Endothelial cell of umbilical vein (primary cell): ENCODE results near the gene TRAF3IP1. TPM values are rescaled to one million over a fixed set of nuclear protein-coding genes. Genes with fewer than 3 reads are reported as not detected.

Experiments
- BruUV-seq: library from RNA; stranded (reverse); fragments of 400-500 nt; replicated peaks from 2 replicates; lab custom pipeline; 2021; lab: Mats Ljungman, UMichigan
- CTCF ChIA-PET: fragments of 300-600, 350-600 bp; sonication (Branson Sonifier 250); formaldehyde crosslinking; loops from one replicate; lab custom pipeline; 2021; ENCODE audit warnings: antibody characterized with exemption, inconsistent platforms; lab: Charles Lee
- POLR2A ChIA-PET: fragments of 300-600, 350-600 bp; sonication (Branson Sonifier 250); formaldehyde crosslinking; loops from one replicate; lab custom pipeline; 2021; ENCODE audit warnings: antibody characterized with exemption, inconsistent platforms; lab: Charles Lee
- DNase-seq: peaks from one replicate; pipeline ENCODE4 v3.0.0-alpha.2; 2011; ENCODE audit warnings: low read depth, low spot score
- FAIRE-seq: peaks from 2 replicates; lab custom pipeline; 2011; peaks lifted over from hg19 to GRCh38; lab: Jason Lieb, UNC
- H2AFZ ChIP-seq: 2 replicates; pipeline ENCODE4 v1.6.0; 2012; ENCODE audit warnings: low read depth, low read length, control low read depth, inconsistent platforms
- H3K27ac ChIP-seq: 2 replicates; pipeline ENCODE4 v1.5.1; 2011; ENCODE audit warnings: low read depth, mild to moderate bottlenecking, control low read depth, low read length, moderate library complexity; ENCODE audit not compliant: insufficient read depth
- H3K27me3 ChIP-seq, 2 experiments: 2 replicates each; pipeline versions ENCODE4 v1.6.0 to v1.6.1; 2011; ENCODE audit warnings: low read length in 2 of 2, mixed read lengths in 1 of 2; ENCODE audit not compliant: control insufficient read depth in 2 of 2, insufficient read depth in 2 of 2
- H3K36me3 ChIP-seq, 2 experiments: 2 replicates in 1 of 2; 3 replicates in 1 of 2; pipeline ENCODE4 v1.5.1; 2011; ENCODE audit warnings: low read length in 2 of 2, mild to moderate bottlenecking in 1 of 2, moderate library complexity in 1 of 2; ENCODE audit not compliant: control insufficient read depth in 2 of 2, insufficient read depth in 2 of 2; ENCODE audit errors: extremely low read depth in 1 of 2
- H3K4me1 ChIP-seq: 3 replicates; pipeline ENCODE4 v1.5.1; 2011; ENCODE audit warnings: mild to moderate bottlenecking, low read length; ENCODE audit not compliant: control insufficient read depth, insufficient read depth; ENCODE audit errors: extremely low read depth
- H3K4me2 ChIP-seq: 2 replicates; pipeline ENCODE4 v1.6.1; 2011; ENCODE audit warnings: low read length, control low read depth, mixed read lengths; ENCODE audit not compliant: insufficient read depth
- H3K4me3 ChIP-seq, 3 experiments: fragments of 200-600 bp in 1 of 3; sonication (generic), shearing (Covaris generic) in 1 of 3; replicated peaks in 1 of 3; 2 replicates each; pipeline ENCODE4 v1.5.1; 2011 to 2016; ENCODE audit warnings: control low read depth in 3 of 3, low read length in 3 of 3, mild to moderate bottlenecking in 2 of 3, inconsistent platforms in 1 of 3, low read depth in 1 of 3, moderate library complexity in 1 of 3; ENCODE audit not compliant: insufficient read depth in 1 of 3
- H3K79me2 ChIP-seq: 2 replicates; pipeline ENCODE4 v1.6.0; 2012; ENCODE audit warnings: low read length, inconsistent platforms; ENCODE audit not compliant: control insufficient read depth, insufficient read depth
- H3K9ac ChIP-seq: replicated peaks from 2 replicates; pipeline ENCODE3; 2011; ENCODE audit warnings: low read length, control low read depth; ENCODE audit not compliant: insufficient read depth; ENCODE audit errors: extremely low read depth
- H3K9me1 ChIP-seq: replicated peaks from 3 replicates; pipeline ENCODE4 v1.6.0; 2011; ENCODE audit warnings: mild to moderate bottlenecking, low read length; ENCODE audit not compliant: control insufficient read depth, insufficient read depth; ENCODE audit errors: extremely low read depth
- H3K9me3 ChIP-seq: replicated peaks from 2 replicates; pipeline ENCODE4 v1.5.1; 2012; ENCODE audit warnings: low read length, inconsistent platforms; ENCODE audit not compliant: control insufficient read depth, insufficient read depth
- H4K20me1 ChIP-seq: replicated peaks from 2 replicates; pipeline ENCODE3; 2011; ENCODE audit warnings: mild to moderate bottlenecking, low read length; ENCODE audit not compliant: control insufficient read depth, insufficient read depth; ENCODE audit errors: extremely low read depth
- CTCF ChIP-seq, 2 donors: IDR thresholded peaks; 1 replicate in 1 of 2; 2 replicates in 1 of 2; pipeline ENCODE4 v1.5.1; 2011; ENCODE audit warnings: low read length in 2 of 2, mild to moderate bottlenecking in 2 of 2, moderate library complexity in 2 of 2, control low read depth in 1 of 2, inconsistent platforms in 1 of 2, low read depth in 1 of 2; ENCODE audit not compliant: insufficient read depth in 1 of 2; ENCODE audit errors: extremely low read depth in 1 of 2
- EZH2 ChIP-seq: IDR thresholded peaks from 2 replicates; pipeline ENCODE4 v1.6.1; 2012; ENCODE audit warnings: borderline replicate concordance, low read depth, mild to moderate bottlenecking, moderate library complexity, low read length, inconsistent platforms; ENCODE audit not compliant: severe bottlenecking
- FOS ChIP-seq: IDR thresholded peaks from 2 replicates; pipeline ENCODE4 v1.6.1; 2011; ENCODE audit warnings: mild to moderate bottlenecking, low read length, moderate library complexity, borderline replicate concordance; ENCODE audit not compliant: insufficient read depth
- GATA2 ChIP-seq: IDR thresholded peaks from 2 replicates; pipeline ENCODE4 v1.7.0; 2011; ENCODE audit warnings: low read depth, mild to moderate bottlenecking, moderate library complexity, mixed read lengths, low read length; ENCODE audit not compliant: insufficient read length, insufficient read depth
- JUN ChIP-seq: IDR thresholded peaks from 2 replicates; pipeline ENCODE4 v1.6.1; 2011; ENCODE audit warnings: borderline replicate concordance, low read depth; ENCODE audit not compliant: insufficient read length, insufficient read depth
- MYC ChIP-seq: IDR thresholded peaks from one replicate; pipeline ENCODE4 v1.6.1; 2011; ENCODE audit warnings: mild to moderate bottlenecking, low read depth, low read length
- POLR2A ChIP-seq: IDR thresholded peaks from 2 replicates; pipeline ENCODE4 v1.6.1; 2012; ENCODE audit warnings: low read depth, mild to moderate bottlenecking, control low read depth, low read length
- POLR2AphosphoS5 ChIP-seq: IDR thresholded peaks from 2 replicates; pipeline ENCODE4 v1.6.1; 2012; ENCODE audit warnings: low read depth, mild to moderate bottlenecking, control low read depth, low read length, moderate library complexity; ENCODE audit not compliant: insufficient read depth
- dilution Hi-C: fragments of 300-500 bp; cut with MboI; formaldehyde crosslinking; loops from one replicate; pipeline ENCODE4 v1.15.0; 2019; ENCODE audit warnings: low sequenced_read_pairs; ENCODE audit not compliant: extremely low pct_ligation_motif_present
- intact Hi-C: fragments of 100-400 bp; cut with micrococcal nuclease; formaldehyde crosslinking; loops from one replicate; pipeline ENCODE4 v1.10.0; 2022
- polyA plus RNA-seq, 4 experiments: library from polyadenylated mRNA; depleted of rRNA in 3 of 4; stranded (reverse) in 3 of 4; unstranded in 1 of 4; fragments of >200 nt; gene quantifications; 2 replicates each; pipeline versions ENCODE4 v1.2.1 to v1.2.3, GENCODE V29; 2011 to 2012; ENCODE audit warnings: missing spikeins in 1 of 4
- total RNA-seq: library from RNA; stranded (reverse); gene quantifications from 2 replicates; pipeline ENCODE4 v1.2.3, GENCODE V29; 2021
- TF ChIP-seq, protein P1 (sequence below): IDR thresholded peaks from 2 replicates; pipeline ENCODE4 v1.6.1; 2011; ENCODE audit not compliant: insufficient read depth, insufficient read length

Gene TRAF3IP1
- total and polyA plus RNA-seq, 2 donors (not counting 3 experiments of a cell fraction or from before 2014, with no cell fraction given), result 3.4 to 15.9 TPM

- H2AFZ ChIP-seq, result no peak overlapping the region
- H3K9me1 ChIP-seq, result no peaks in the 10 kb centered on the region
- dilution Hi-C loops (no loop called here), intact Hi-C loops (no loop called here)
- FAIRE-seq (peak; percentile 38), DNase-seq (no peak)
- no peak overlapping the region for H3K4me2 ChIP-seq
- H4K20me1 ChIP-seq, result no peaks in the 10 kb centered on the region
- no TSS peak for BruUV-seq
- H3K27me3 ChIP-seq, result no peaks in the 10 kb centered on the region
- H3K9me3 ChIP-seq, result no peaks in the 10 kb centered on the region
- no peak overlapping the region for H3K4me3 ChIP-seq
- TF ChIP-seq JUN, result no peak
- TF ChIP-seq, protein P1, sequence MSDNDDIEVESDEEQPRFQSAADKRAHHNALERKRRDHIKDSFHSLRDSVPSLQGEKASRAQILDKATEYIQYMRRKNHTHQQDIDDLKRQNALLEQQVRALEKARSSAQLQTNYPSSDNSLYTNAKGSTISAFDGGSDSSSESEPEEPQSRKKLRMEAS, result no peak
- no peak for TF ChIP-seq EZH2
- TF ChIP-seq GATA2, result no peak
- TF ChIP-seq FOS, result no peak
- no peak for TF ChIP-seq POLR2AphosphoS5
- H3K4me1 ChIP-seq, result no peaks in the 10 kb centered on the region
- CTCF ChIA-PET, result no interaction called here
- H3K27ac ChIP-seq, result no peak overlapping the region
- H3K36me3 ChIP-seq, result peaks cover 0 to 10% of the 10 kb centered on the region in 2 experiments
- H3K79me2 ChIP-seq, result no peaks in the 10 kb centered on the region
- POLR2A ChIA-PET, result no interaction called here
- no peak overlapping the region for H3K9ac ChIP-seq
Observed at GRCh38 chr2:238338710-238339394, 18.5 kb downstream of the TRAF3IP1 start.

- ChIA-PET POLR2A (no interaction called here), CTCF (no interaction called here)
- Histone ChIP-seq H3K79me2 (no peaks in the 10 kb centered on the region), H3K9me1 (no peaks in the 10 kb centered on the region), H3K4me1 (no peaks in the 10 kb centered on the region), H3K9me3 (no peaks in the 10 kb centered on the region), H3K27ac (no peak overlapping the region), H3K4me3 (no peak overlapping the region), H3K27me3 (no peaks in the 10 kb centered on the region), H4K20me1 (no peaks in the 10 kb centered on the region), H3K4me2 (no peak overlapping the region), H3K9ac (no peak overlapping the region), H2AFZ (no peak overlapping the region), H3K36me3 (peaks cover 0 to 10% of the 10 kb centered on the region in 2 experiments)
- intact Hi-C loops (no loop called here), dilution Hi-C loops (no loop called here)
- DNase-seq (no peak), FAIRE-seq (no peak)
- TF ChIP-seq, protein P1, result no peak
- TF ChIP-seq FOS (no peak), POLR2AphosphoS5 (no peak), EZH2 (no peak), GATA2 (no peak), MYC (no peak), CTCF (IDR thresholded peaks at IDR 0.05; ENCODE audit: extremely low read depth in 1 of 2, insufficient read depth in 1 of 2, low read depth in 1 of 2, low read length in 2 of 2) (no peak), JUN (no peak), POLR2A (no peak)
- no TSS peak for BruUV-seq
Observed at GRCh38 chr2:238339395-238339780, 19.1 kb downstream of the TRAF3IP1 start.
